Left ventricle myocardium inferior (tissue), 1 donor: ENCODE results near the gene SKIC8. TPM values are rescaled to one million over a fixed set of nuclear protein-coding genes. Genes with fewer than 3 reads are reported as not detected.

Experiments
- DNase-seq: peaks from one replicate; pipeline ENCODE4 v3.0.0-alpha.2; 2020
- H3K27ac ChIP-seq: fragments of 200-600 bp; replicated peaks from 2 replicates; pipeline ENCODE4 v1.8.0; 2021
- H3K27me3 ChIP-seq: fragments of 200-600 bp; 2 replicates; pipeline ENCODE4 v1.8.0; 2021; ENCODE audit warnings: low read depth
- H3K36me3 ChIP-seq: fragments of 200-600 bp; 2 replicates; pipeline ENCODE4 v1.8.0; 2021
- H3K4me1 ChIP-seq: fragments of 200-600 bp; 2 replicates; pipeline ENCODE4 v1.8.0; 2021
- H3K4me3 ChIP-seq: fragments of 200-600 bp; 2 replicates; pipeline ENCODE4 v1.8.0; 2021; ENCODE audit warnings: mild to moderate bottlenecking, moderate library complexity
- H3K9me3 ChIP-seq: fragments of 200-600 bp; replicated peaks from 2 replicates; pipeline ENCODE4 v1.8.0; 2021
- CTCF ChIP-seq: fragments of 200-600 bp; IDR thresholded peaks from 2 replicates; pipeline ENCODE4 v1.8.0; 2021; ENCODE audit warnings: antibody characterized with exemption, mild to moderate bottlenecking, borderline replicate concordance
- intact Hi-C: fragments of 100-400 bp; cut with micrococcal nuclease; formaldehyde crosslinking; loops from one replicate; pipeline ENCODE4 v1.11.0; 2022
- total RNA-seq: library from RNA; stranded (reverse); fragmentation: NEBNext Ultra II Directional; extraction: Animal tissue kit (Norgen Biotek cat#: 25700); gene quantifications from one replicate; pipeline ENCODE4 v1.2.1, GENCODE V29; 2021
- donor health status: DM: no; HTN: yes; CAD: no; lungs with severe emphysema.

The SKIC8 gene
- total RNA-seq, 1 donor from 2014 or later = 24.6 TPM

- intact Hi-C loops = loop anchor here (10.0 kb wide), 1 partner anchor 53 kb away; no protein-coding TSS in a partner anchor
These were observed 42.6 kb upstream of the SKIC8 start for GRCh38 chr15:78342021-78342420.

GRCh38 chr15:78341057-78341987, 41.9 kb upstream of the SKIC8 start:
- H3K36me3 ChIP-seq = no peaks in the 10 kb centered on the region
- no peak overlapping the region for H3K27ac ChIP-seq
- H3K9me3 ChIP-seq = no peaks in the 10 kb centered on the region
- DNase-seq = no peak
- H3K4me3 ChIP-seq = peak overlapping the region; percentile 47
- peaks cover 19% of the 10 kb centered on the region for H3K4me1 ChIP-seq
- no peak for TF ChIP-seq CTCF
- H3K27me3 ChIP-seq = peaks cover 67% of the 10 kb centered on the region
- intact Hi-C loops = loop anchor here (10.0 kb wide), 1 partner anchor 53 kb away; no protein-coding TSS in a partner anchor

More at GRCh38 chr15:78342021-78342420, 42.6 kb upstream of the SKIC8 start:
- H3K27ac ChIP-seq = no peak overlapping the region
- H3K36me3 ChIP-seq = no peaks in the 10 kb centered on the region
- H3K4me3 ChIP-seq = no peak overlapping the region
- peaks cover 60% of the 10 kb centered on the region for H3K27me3 ChIP-seq
- no peak for DNase-seq
- no peak for TF ChIP-seq CTCF
- no peaks in the 10 kb centered on the region for H3K9me3 ChIP-seq
- H3K4me1 ChIP-seq = peaks cover 19% of the 10 kb centered on the region

GRCh38 chr15:78340231-78341056, 41.0 kb upstream of the SKIC8 start, which contains the start of gene CRABP1:
TSS of gene CRABP1 (plus strand) at chr15:78340353. CDS start at chr15:78340429, 76 bp downstream.
- no peak for TF ChIP-seq CTCF
- no peak for DNase-seq
- peak within 1 kb of the TSS; percentile 47 for H3K4me3 ChIP-seq

GRCh38 chr15:78339559-78339958, 40.1 kb upstream of the SKIC8 start:
- peaks cover 19% of the 10 kb centered on the region for H3K4me1 ChIP-seq
- peaks cover 84% of the 10 kb centered on the region for H3K27me3 ChIP-seq
- no peak for TF ChIP-seq CTCF
- H3K27ac ChIP-seq = no peak overlapping the region
- DNase-seq = no peak
- no peaks in the 10 kb centered on the region for H3K36me3 ChIP-seq
- no peaks in the 10 kb centered on the region for H3K9me3 ChIP-seq
- no peak overlapping the region for H3K4me3 ChIP-seq
- intact Hi-C loops = no loop called here

More at GRCh38 chr15:78340231-78341056, 41.0 kb upstream of the SKIC8 start, which contains the start of gene CRABP1:
- peaks cover 19% of the 10 kb centered on the region for H3K4me1 ChIP-seq
- no peaks in the 10 kb centered on the region for H3K9me3 ChIP-seq
- no peak within 1 kb of the TSS for H3K27ac ChIP-seq
- H3K36me3 ChIP-seq = no peaks in the 10 kb centered on the region
- intact Hi-C loops = loop anchor here (10.0 kb wide), 1 partner anchor 54 kb away; no protein-coding TSS in a partner anchor
- H3K27me3 ChIP-seq = peaks cover 75% of the 10 kb centered on the region

- DNase-seq = no peak
- intact Hi-C loops = no loop called here
- no peak overlapping the region for H3K27ac ChIP-seq
- no peaks in the 10 kb centered on the region for H3K36me3 ChIP-seq
- H3K27me3 ChIP-seq = peaks cover 92% of the 10 kb centered on the region
- no peaks in the 10 kb centered on the region for H3K9me3 ChIP-seq
- TF ChIP-seq CTCF = no peak
- H3K4me1 ChIP-seq = peaks cover 19% of the 10 kb centered on the region
- no peak overlapping the region for H3K4me3 ChIP-seq
These were observed 39.4 kb upstream of the SKIC8 start for GRCh38 chr15:78338781-78339180.
